A549 (cell line): ENCODE results near the gene PDLIM1.

Source experiments
- HDAC2 ChIP-seq: fragments of 200-600 bp; sonication (generic); IDR thresholded peaks from 2 replicates; pipeline ENCODE4 v1.6.1; 2016
- HOXA7 ChIP-seq: fragments of 250-450 bp; sonication (Bioruptor Pico); IDR thresholded peaks from 2 replicates; pipeline ENCODE4 v1.5.0; 2020; ENCODE audit warnings: mild to moderate bottlenecking, moderate library complexity
- MAZ ChIP-seq: fragments of 150-350 bp; IDR thresholded peaks from 2 replicates; pipeline ENCODE4 v1.6.1; 2014; ENCODE audit warnings: antibody characterized with exemption, low read depth, low read length, borderline replicate concordance
- NR3C1 ChIP-seq: fragments of >200 bp; sonication (Bioruptor Twin); formaldehyde crosslinking; IDR thresholded peaks from 3 replicates; pipeline ENCODE4 v1.6.1; 2017
- POLR2A ChIP-seq: IDR thresholded peaks from 2 replicates; pipeline ENCODE4 v1.6.1; 2012; ENCODE audit warnings: mild to moderate bottlenecking, low read length
- RAD21 ChIP-seq, 2 experiments: fragments of >200 bp in 1 of 2; sonication (Bioruptor Twin) in 1 of 2; formaldehyde crosslinking in 1 of 2; IDR thresholded peaks in 1 of 2; conservative IDR thresholded peaks in 1 of 2; 2 replicates in 1 of 2; 3 replicates in 1 of 2; pipeline ENCODE4 v1.6.1; 2012 to 2018; ENCODE audit warnings: inconsistent platforms in 1 of 2
- SREBF2 ChIP-seq: fragments of 450-650 bp; IDR thresholded peaks from 2 replicates; pipeline ENCODE4 v1.6.1; 2014; ENCODE audit warnings: mild to moderate bottlenecking, moderate library complexity
- TF ChIP-seq, protein P1 (sequence below): fragments of >200 bp; sonication (Bioruptor Twin); formaldehyde crosslinking; IDR thresholded peaks from 3 replicates; pipeline ENCODE4 v1.5.1; 2016
- TF ChIP-seq, protein P2 (sequence below): fragments of >200 bp; sonication (Bioruptor Twin); formaldehyde crosslinking; IDR thresholded peaks from 3 replicates; pipeline ENCODE4 v1.6.1; 2016
- TF ChIP-seq, protein P3 (sequence below): fragments of 450-650 bp; IDR thresholded peaks from 2 replicates; pipeline ENCODE4 v1.6.1; 2014; ENCODE audit warnings: antibody characterized with exemption
- TF ChIP-seq, protein P4 (sequence below): fragments of 200-600 bp; sonication (generic); IDR thresholded peaks from 2 replicates; pipeline ENCODE4 v1.6.1; 2016; ENCODE audit warnings: antibody characterized with exemption, mild to moderate bottlenecking, moderate library complexity

DNA sequence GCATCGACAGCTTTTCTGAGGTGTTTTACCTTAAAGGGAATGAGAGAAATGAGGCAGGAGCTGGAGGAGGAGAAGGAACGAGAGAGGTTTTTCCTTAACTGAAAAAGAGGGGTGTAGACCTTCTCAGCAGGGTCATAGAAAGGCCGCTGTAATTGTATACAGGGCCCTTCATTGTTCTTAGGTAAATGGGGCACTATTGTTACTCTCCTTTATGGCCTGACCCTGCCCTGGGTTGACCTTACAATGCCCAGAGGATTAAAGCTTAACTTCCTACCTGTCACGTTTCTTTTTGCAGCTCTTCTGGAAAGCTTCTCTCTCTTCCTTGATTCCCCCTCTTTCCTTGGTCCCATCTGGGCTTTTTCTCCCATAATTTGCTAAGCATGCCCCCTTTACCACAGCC is 13.7 kb upstream of the PDLIM1 start:
- TF ChIP-seq, protein P1, sequence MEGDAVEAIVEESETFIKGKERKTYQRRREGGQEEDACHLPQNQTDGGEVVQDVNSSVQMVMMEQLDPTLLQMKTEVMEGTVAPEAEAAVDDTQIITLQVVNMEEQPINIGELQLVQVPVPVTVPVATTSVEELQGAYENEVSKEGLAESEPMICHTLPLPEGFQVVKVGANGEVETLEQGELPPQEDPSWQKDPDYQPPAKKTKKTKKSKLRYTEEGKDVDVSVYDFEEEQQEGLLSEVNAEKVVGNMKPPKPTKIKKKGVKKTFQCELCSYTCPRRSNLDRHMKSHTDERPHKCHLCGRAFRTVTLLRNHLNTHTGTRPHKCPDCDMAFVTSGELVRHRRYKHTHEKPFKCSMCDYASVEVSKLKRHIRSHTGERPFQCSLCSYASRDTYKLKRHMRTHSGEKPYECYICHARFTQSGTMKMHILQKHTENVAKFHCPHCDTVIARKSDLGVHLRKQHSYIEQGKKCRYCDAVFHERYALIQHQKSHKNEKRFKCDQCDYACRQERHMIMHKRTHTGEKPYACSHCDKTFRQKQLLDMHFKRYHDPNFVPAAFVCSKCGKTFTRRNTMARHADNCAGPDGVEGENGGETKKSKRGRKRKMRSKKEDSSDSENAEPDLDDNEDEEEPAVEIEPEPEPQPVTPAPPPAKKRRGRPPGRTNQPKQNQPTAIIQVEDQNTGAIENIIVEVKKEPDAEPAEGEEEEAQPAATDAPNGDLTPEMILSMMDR, result no peak
- TF ChIP-seq, protein P2, sequence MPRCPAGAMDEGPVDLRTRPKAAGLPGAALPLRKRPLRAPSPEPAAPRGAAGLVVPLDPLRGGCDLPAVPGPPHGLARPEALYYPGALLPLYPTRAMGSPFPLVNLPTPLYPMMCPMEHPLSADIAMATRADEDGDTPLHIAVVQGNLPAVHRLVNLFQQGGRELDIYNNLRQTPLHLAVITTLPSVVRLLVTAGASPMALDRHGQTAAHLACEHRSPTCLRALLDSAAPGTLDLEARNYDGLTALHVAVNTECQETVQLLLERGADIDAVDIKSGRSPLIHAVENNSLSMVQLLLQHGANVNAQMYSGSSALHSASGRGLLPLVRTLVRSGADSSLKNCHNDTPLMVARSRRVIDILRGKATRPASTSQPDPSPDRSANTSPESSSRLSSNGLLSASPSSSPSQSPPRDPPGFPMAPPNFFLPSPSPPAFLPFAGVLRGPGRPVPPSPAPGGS, result no peak
- no peak for TF ChIP-seq MAZ
- TF ChIP-seq HOXA7, result no peak
- TF ChIP-seq POLR2A, result no peak
- TF ChIP-seq SREBF2, result no peak
- TF ChIP-seq, protein P3, sequence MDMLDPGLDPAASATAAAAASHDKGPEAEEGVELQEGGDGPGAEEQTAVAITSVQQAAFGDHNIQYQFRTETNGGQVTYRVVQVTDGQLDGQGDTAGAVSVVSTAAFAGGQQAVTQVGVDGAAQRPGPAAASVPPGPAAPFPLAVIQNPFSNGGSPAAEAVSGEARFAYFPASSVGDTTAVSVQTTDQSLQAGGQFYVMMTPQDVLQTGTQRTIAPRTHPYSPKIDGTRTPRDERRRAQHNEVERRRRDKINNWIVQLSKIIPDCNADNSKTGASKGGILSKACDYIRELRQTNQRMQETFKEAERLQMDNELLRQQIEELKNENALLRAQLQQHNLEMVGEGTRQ, result no peak
- no peak for TF ChIP-seq RAD21 (conservative IDR thresholded peaks at IDR 0.05 in 1 of 2, IDR thresholded peaks at IDR 0.05 in 1 of 2)
- no peak for TF ChIP-seq HDAC2
- TF ChIP-seq, protein P4, sequence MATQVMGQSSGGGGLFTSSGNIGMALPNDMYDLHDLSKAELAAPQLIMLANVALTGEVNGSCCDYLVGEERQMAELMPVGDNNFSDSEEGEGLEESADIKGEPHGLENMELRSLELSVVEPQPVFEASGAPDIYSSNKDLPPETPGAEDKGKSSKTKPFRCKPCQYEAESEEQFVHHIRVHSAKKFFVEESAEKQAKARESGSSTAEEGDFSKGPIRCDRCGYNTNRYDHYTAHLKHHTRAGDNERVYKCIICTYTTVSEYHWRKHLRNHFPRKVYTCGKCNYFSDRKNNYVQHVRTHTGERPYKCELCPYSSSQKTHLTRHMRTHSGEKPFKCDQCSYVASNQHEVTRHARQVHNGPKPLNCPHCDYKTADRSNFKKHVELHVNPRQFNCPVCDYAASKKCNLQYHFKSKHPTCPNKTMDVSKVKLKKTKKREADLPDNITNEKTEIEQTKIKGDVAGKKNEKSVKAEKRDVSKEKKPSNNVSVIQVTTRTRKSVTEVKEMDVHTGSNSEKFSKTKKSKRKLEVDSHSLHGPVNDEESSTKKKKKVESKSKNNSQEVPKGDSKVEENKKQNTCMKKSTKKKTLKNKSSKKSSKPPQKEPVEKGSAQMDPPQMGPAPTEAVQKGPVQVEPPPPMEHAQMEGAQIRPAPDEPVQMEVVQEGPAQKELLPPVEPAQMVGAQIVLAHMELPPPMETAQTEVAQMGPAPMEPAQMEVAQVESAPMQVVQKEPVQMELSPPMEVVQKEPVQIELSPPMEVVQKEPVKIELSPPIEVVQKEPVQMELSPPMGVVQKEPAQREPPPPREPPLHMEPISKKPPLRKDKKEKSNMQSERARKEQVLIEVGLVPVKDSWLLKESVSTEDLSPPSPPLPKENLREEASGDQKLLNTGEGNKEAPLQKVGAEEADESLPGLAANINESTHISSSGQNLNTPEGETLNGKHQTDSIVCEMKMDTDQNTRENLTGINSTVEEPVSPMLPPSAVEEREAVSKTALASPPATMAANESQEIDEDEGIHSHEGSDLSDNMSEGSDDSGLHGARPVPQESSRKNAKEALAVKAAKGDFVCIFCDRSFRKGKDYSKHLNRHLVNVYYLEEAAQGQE, result no peak
- no peak for TF ChIP-seq NR3C1
